ENCODE data around the gene ZXDC.

DNA sequence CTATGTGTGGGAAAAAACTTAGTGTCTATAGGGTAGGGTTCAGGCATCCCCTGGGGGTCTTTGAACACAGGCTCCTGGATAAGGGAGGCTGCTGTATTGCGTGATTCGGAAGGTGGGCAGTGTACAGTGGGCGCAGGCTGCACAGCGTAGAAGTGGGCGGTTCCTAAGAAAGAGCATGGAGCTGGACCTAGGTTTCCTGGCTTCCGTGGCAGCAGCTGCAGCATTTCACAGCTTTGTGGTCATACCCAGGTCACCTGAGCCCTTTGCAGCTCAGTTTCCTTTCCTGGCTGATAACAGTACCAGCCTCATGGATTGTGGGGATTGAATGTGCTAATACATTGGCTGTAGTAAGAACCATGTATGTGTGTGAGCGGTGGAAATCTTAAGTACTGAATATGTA lies 58.7 kb downstream of the ZXDC start:
- TF ChIP-seq, protein P1, sequence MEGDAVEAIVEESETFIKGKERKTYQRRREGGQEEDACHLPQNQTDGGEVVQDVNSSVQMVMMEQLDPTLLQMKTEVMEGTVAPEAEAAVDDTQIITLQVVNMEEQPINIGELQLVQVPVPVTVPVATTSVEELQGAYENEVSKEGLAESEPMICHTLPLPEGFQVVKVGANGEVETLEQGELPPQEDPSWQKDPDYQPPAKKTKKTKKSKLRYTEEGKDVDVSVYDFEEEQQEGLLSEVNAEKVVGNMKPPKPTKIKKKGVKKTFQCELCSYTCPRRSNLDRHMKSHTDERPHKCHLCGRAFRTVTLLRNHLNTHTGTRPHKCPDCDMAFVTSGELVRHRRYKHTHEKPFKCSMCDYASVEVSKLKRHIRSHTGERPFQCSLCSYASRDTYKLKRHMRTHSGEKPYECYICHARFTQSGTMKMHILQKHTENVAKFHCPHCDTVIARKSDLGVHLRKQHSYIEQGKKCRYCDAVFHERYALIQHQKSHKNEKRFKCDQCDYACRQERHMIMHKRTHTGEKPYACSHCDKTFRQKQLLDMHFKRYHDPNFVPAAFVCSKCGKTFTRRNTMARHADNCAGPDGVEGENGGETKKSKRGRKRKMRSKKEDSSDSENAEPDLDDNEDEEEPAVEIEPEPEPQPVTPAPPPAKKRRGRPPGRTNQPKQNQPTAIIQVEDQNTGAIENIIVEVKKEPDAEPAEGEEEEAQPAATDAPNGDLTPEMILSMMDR (IDR thresholded peaks at IDR 0.05) = no peak
- TF ChIP-seq POLR2AphosphoS5 (IDR thresholded peaks at IDR 0.05; ENCODE audit: low read depth, low read length) = no peak

Data from Panc1 (cell line).